Fibroblast of skin of scalp (primary cell): ENCODE measurements around the gene TCEAL4. TPM values are rescaled to one million over a fixed set of nuclear protein-coding genes. Genes with fewer than 3 reads are reported as not detected.
"Not testable (repeated sequence)": the region's sequence is repeated elsewhere in the genome, so short reads cannot be mapped to it uniquely, and the experiment has no call there.

Experiments used
- DNase-seq: peaks from one replicate; pipeline ENCODE4 v3.0.0-alpha.2; 2013
- polyA plus RNA-seq, 2 experiments: library from polyadenylated mRNA; unstranded; fragments of 120-200 nt; gene quantifications; one replicate each; pipeline ENCODE4 v1.2.1, GENCODE V29; 2013; ENCODE audit not compliant: insufficient read length in 2 of 2

Gene TCEAL4
- polyA plus RNA-seq (2013, experiment 1 of 2; ENCODE audit: insufficient read length): 108 TPM
- 121 TPM for polyA plus RNA-seq (2013, experiment 2 of 2; ENCODE audit: insufficient read length)

DNA sequence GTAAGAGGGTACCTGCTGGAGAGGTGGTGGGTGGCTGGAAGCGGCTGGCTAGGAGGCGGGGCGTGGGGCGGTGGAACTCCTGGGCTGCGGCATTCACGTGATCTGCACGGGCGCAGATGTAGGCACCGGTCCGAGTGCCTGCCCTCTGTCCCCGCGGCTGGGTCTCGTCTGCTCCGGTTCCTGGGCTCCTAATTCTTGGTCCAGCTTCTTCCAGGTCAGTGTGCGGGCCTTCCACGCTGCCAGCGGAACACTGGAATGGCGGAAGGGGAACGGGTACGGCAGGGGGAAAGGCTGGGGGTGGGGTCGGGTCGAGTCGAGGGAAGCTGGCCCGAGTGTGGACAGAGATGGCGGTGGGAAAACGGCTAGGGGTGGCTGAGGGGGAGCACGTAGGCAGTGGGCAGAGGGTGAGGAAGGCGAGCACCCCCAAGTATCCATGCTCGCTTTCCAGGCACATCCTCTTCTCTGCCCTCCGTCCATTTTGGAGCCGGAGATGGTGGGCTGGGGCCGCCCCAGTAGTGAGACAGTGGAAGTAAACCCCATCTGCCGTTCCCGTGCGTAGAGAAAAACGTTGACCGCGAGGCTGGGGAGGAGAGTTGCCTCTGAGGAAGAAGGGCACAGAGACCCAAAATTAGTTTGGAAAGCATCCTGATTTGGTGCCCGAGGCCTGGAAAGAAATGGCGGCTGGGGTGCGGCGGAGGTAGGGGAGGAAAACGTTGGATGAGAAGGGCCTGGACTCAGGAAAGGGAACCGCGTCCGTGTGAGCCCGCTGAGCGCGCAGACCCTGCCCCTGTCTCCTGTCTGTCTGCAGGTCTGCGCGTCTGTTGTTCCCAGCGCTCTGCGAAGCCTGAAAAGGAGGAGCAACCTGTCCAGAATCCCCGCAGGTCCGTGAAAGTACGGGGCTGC, at the start of gene TCEAL4:
TCEAL4 (plus strand) TSS at position 105 of the 903 bp plus-strand sequence. CDS start 1,161 bp downstream, outside the sequence.
- no peak for DNase-seq

DNA sequence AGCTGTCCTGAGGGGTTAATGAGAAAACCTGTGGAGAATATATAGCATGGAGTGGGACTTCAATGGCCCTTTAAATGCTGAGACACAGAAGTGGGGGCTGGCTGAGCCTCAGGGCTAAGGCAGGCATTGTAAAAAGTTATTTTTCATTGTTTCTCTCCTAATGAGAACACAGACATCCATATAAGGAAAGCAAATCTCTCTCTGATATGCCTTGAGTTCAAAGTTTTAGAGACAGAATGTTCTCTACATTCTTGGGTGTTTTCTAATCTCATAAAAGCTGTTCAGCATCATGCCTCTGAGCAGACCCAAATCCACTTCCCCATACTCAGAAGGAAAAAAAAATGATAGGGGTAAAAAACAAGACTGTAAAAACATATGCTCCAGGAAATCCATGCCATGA, 49.2 kb upstream of the TCEAL4 start:
- DNase-seq: peak; percentile 22

DNA sequence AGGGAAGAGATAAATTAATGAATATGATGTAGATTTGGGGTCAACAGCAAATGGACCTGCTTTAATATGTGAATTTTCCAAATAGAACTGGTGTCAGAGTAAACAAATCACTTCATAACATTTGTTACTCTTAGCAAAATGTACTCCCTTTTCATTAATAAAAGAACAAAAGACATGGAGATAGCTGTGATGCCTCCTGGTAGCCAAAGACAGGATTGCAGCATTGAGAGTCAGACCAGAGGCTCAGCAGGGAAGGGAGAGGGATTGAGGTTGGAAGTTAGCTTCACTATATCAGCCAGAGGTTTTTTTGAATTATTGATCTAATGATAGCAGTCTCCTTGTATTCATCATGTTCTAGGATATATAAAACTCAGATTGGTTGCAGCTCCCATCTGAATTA, 48.6 kb upstream of the TCEAL4 start:
- no peak for DNase-seq

DNA sequence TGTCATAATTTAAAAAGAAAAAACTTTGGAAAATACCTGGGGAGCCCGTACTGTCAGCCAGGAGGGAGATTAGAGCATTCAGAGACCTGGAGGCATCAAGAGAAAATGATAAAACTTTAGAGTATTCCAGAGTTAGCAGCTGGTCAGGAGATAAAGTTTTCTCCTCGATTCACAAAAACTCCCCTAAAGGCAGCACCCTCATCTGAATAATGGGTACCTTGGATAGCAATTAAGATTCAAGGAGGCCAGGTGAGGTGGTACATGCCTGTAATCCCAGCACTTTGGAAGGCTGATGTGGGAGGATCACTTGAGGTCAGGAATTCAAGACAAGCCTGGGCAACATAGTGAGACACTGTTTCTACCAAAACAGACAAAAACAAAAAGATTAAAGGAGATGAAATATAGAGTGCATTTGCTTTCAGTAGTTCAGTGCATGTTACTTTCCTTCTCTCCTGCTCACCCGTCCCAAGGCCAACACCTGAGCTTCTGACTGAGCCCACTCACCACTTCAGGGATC, 47.4 kb upstream of the TCEAL4 start:
- no peak for DNase-seq

DNA sequence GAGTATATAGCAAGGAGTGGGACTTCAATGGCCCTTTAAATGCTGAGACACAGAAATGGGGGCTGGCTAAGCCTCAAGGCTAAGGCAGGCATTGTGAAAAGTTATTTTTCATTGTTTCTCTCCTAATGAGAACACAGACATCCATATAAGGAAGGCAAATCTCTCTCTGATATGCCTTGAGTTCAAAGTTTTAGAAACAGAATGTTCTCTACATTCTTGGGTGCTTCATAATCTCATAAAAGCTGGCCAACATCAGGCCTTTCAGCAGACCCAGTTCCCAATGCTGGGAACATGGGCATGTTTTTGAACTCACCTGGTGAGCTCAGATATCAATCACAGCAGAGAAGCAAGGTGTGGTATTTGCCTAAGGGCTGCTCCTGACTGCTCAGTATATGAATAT, 46.6 kb upstream of the TCEAL4 start:
- DNase-seq: peak; percentile 35

DNA sequence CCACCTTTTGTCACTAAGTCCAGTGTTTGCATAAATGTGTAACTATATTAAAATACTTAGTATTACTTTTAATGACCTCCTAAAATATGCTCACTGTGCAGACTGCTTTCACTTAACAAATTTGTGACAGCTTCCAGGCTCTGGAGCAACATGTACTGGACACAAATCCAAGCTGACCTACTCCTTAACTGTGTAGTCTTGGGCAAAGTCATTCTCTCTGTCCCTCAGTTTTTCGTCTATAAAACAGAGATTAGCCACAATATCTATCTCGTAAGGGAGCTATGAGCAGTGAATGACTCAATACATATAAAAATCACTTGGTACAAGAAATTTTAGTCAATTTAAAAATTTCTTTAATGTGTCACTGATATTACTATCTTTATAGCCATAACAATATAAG, 45.6 kb upstream of the TCEAL4 start:
- no peak for DNase-seq

DNA sequence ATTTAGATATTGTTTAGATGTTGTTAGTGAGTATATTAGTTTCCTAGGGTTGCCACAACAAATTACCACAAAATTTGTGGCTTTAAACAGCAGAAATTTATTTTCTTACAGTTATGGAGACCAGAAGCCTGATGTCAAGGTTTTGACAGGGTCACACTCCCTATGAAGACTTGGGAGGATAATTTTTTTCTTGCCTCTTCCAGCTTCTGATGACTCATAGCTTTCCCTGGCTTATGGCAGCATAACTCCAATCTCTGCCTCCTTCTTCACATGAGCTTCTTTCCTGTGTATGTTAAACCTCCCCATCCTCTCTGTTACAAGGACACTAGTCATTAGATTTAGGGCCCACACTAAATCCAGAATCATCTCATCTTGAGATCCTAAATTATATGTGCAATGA, 45.2 kb upstream of the TCEAL4 start:
- DNase-seq: peak; percentile 45

DNA sequence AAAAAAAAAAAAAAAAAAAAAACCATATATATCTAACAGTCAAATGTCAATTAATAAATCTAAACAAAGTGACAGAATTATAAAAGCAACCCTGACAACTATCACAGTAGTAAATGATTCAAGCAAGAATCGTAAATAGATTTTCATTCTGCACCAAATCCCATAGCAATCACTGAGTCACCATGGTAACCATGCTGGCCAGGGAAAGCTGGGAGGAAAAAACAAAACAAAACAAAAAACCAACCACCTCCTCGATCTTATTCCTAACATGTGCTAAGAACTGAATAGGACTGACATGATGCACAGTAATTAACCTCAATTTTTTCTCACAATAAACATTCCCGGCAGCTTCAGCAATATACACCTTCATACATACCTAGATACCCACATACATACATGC, 35.4 kb upstream of the TCEAL4 start:
- no peak for DNase-seq

DNA sequence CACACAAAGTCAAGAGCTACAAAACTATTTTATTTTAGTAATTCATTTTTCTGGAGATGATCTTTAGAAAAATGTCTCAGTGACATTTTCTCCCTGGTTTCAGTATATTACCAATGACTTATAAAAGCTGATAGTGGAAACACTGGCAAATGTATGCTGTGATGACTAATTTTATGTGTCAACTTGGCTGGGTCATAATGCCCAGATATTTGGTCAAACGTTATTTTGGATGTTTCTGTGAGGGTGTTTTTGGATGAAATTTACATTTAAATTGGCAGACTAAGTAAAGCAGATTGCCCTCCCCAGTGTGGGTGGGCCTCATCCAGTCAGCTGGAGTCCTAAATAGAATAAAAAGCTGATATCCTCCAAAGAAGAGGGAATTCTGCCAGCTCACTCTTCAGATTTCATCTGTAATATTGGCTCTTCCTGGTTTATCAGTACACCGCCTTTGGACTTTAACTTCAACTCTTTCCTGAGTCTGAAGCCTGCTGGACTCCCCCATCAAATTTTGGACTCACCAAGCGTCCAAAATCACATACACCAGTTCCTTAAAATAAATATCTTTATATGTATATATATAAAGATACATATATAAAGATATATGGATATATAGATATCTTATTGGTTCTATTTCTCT, 34.8 kb upstream of the TCEAL4 start:
- no peak for DNase-seq

DNA sequence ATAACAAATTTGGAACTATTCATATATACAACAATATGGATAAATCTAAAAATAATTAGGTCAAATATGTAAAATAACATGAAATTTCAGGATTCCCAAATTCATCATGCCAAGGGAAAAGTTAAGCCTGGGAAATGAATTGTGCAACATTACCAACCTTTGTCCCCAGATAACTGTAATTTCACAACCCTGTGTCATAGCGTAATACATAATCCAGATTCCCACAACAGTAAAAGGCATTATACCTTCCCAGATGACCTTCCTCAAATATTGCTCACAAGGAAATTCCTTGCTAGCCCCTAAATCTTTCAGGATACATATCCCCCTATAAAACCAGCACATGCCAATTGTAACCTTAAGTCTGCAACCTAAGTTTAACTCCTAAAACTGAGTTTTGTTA, 33.1 kb upstream of the TCEAL4 start:
- DNase-seq: no peak

DNA sequence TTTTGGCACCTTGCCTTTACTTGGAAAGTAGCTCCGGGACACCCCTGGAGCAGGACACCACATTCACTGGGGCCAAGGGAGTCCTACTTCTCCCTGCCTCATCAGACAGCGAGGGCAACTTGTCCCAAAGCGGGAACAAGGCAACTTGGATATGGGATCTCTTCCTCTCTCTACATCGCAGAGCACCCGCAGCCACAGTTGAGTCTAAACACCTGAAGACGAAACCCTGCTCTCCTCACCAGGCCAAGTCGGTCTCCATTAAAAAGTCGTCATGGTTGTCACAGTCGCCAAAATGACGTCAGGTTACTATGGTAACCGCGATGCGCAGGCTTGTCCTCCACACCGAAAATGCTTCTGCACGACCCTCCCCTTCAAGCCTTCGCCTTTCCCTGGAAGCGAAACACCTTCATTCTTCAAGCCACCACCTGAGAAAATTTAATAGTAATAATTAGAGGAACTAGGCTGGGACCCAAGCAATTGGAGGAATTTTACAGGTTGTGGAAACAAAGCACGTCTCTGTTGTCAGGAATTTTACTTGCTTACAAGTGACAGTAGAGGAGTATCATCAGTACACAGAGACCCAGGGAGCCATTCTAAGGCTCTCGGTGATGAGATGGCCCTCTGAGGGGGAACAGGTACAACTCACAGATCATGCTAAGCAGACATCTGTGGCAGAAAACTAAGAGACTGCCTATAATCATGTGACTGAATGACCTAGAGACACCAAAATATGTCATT, 30.5 kb upstream of the TCEAL4 start:
- DNase-seq: peak; percentile 69

DNA sequence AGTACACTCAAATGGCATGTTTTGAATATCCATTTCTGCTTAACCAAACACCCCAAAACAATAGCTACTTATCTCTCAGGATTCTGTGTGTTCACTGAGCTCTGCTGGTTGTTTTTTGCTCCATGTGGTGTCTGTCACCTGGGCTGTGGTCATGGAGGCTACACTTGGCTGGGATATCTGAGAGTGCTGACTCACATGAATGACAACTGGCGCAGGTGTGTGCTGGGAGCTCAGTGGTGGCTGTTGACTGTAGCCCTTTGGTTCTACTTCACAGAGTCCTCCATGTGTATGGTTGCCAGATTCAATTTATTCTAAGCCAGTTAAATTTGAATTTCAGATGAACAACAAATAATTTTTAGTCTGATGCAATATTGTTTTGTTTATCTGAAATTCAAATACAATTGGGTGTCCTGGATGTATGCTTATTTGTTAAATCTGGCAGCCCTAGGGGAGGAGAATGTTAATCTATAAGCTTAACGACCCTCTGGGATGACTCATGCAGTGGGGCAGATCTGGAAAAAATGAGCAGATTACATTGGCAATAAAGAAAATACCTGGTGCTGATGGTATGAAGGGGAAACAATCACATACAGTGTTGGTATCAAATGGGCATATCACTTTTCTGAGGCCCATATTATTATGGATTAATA, 28.2 kb upstream of the TCEAL4 start:
- DNase-seq: no peak

DNA sequence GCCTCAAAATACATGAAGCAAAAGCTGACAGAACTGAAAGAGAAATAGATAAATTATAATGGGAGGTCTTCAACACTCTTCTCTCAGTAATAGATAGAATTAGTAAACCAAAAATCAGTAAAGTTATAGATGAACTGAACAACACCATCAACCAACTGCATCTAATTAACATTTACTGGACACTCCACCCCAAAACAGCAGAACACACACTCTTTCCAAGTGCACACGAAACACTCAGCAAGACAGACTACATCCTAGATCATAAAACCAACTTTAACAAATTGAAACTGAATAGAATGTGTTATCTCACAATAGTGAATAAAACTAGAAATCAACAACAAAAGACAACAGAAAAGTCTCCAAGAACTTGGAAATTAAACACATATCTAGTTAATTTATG, 25.1 kb upstream of the TCEAL4 start:
- no peak for DNase-seq

DNA sequence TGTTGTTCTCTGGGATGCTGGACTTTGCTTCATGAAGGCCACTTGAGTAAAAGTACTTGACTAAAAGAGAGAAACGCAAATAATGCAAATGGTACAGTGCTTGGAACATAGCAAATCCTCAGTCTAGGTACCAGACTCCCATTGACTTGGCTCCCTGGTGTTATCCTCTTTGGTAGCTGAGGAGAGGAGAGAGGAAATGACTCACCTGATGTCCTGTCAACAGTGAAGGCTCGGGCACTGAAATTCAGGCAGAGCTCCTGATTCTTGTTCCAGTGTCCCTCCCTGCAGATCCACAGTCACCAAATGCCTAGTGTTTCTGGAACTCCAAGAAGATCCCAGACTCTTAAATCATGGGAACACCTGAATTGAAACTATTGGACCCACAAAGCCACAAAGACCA, 22.5 kb upstream of the TCEAL4 start:
- DNase-seq: no peak

DNA sequence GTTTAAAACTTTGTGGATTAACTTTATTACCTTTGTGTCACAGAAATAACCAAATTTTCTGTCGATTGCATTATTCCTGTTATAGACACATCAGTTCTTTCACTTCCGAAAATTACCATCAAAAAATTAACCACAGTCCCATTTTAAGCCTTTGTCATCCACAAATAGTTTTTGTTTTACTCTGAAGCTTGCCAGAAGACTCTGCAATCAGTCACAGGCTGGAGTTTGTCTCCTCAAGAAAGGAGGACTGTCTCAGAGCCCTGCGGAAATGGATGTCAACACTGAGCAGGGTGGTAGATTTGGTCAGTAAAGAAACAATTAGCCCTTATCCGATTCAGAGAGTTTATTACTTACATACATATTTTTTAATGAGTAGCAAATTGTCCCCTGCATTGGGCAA, 20.1 kb upstream of the TCEAL4 start:
- DNase-seq: no peak

DNA sequence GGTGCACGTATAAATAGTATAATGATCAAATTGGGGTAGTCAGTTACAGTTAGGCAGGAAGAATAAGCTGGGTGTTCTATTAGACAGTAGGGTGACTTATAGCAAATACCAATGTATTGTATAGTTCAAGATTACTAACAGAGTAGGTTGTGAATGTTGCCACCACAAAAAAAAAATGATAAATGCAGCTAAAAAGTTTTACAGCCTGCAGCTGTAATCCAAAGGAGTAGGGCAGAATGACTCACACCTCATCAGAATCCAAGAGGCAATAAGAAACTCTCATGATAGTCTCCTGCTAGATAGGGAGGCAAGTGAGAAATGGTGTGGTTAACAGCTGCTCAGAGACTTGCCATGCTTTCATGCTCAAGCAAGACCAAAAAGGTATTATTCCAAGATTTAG, 19.6 kb upstream of the TCEAL4 start:
- peak; percentile 40 for DNase-seq

DNA sequence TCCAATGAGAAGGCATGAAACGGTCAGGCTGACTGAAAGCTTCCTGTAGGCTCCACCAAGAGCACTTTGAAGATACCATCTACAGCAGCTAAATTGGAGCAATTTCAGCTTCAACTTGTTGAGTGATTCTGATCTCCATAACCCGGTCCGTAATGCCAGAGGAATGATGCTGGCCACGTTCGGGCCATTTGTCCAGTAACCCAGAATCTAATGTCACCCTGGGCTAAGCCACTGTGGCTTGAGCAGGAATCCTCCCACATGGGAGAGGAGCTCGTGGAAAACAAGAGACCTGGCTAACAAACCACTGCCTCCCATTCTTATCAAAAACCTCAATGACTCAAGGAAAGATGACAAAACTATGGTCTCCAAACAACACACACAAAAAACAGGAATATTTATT, 14.2 kb upstream of the TCEAL4 start:
- no peak for DNase-seq

DNA sequence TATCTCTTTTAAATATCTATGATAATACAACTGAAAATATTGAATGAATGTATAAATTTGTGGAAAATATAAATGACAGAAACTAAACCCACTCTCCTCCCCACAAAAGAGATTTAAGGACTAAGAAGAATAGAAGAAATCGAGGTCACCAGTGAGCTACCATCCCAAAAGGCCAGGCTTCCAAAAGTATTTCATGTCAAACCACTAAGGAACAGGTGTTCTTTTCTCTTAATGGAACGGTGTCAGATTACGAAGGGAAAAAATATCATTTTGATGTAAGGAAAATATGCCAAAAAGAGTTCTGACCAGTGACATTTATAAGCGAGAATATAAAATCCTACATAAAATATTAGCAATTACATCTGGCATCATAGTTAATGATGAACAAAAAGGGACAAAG, 13.6 kb upstream of the TCEAL4 start:
- DNase-seq: no peak

DNA sequence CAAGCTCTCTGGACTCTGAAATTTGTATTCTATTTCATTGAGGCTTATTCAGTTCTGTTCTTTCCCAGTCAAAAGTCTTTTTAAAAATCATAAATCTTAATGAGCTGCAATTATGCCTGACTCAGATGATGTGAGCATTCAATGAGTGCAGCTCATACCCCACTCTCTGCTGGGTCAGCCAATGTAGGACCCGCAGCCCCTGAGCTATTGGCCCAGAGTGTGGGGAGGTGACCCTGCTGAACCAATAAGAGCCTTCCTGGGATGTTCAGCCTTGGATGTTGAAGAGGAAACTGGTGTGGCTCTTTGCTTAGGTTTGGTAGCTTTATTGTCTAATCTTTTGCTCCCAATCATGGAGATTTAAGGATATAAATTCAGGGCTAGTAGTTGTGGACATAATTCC, 12.1 kb upstream of the TCEAL4 start:
- DNase-seq: no peak

DNA sequence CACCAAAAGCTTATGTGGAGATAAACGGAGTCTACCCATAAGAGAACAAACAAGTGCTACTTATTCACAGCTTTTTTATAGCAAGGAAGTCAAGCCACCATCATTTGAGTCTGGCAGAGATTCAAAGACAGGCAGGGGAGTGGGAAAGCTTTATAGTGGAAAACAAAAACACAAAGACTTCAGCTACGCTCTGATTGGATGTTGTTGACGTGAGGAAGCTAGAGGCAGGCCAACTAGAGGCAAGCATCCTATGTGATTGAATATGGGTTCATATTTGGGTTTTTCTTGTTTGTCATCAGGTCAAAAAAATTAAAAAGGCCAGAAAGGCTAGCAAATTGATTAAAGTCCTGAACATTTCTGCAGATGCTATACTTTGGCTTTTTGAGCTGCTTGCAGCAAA, 719 bp upstream of the TCEAL4 start:
- no peak for DNase-seq

DNA sequence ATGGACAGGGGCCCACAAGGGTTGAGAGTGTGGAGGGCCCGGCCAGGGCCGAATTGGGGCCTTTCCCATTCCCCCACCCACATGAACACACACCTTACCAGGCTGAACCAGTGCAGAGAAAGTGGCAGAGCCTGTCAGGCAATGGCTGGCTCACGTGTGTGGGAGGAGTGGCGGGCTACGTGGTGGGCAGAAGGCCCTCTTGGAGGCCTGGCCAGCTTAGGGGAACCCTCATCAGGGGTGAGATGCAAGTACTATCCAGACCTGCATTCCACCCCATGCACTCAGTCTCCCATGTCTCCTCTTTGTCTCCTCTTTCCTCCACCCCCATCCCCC, 965 bp downstream of the TCEAL4 start:
- DNase-seq: no peak

DNA sequence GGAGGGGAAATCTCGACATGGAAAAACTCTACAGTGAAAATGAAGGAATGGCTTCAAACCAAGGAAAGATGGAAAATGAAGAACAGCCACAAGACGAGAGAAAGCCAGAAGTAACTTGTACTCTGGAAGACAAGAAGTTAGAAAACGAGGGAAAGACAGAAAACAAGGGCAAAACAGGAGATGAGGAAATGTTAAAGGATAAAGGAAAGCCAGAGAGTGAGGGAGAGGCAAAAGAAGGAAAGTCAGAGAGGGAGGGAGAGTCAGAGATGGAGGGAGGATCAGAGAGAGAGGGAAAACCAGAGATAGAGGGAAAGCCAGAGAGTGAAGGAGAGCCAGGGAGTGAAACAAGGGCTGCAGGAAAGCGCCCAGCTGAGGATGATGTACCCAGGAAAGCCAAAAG, 1.3 kb downstream of the TCEAL4 start:
- no peak for DNase-seq

DNA sequence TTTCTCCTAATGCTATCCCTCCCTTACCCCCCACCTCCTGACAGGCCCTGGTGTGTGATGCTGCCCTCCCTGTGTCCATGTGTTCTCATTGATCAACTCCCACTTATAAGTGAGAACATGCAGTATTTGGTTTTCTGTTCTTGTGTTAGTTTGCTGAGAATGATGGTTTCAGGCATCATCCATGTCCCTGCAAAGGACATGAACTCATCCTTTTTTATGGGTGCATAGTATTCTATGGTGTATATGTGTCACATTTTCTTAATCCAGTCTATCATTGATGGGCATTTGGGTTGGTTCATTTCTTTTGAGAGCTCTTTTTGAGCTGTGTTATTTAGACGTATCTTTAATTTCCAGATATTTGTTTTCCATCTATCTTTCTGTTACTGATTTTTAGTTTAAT, 7.0 kb downstream of the TCEAL4 start:
- DNase-seq: not testable (repeated sequence)
